HG02884 (cell line): ENCODE data around the gene D2HGDH.
"Not testable (repeated sequence)": the region's sequence is repeated elsewhere in the genome, so short reads cannot be mapped to it uniquely, and the experiment has no call there.

Experiments used
- ATAC-seq: cut with Tn5 transposase; IDR thresholded peaks from one replicate; pipeline ENCODE4 v1.9.1; 2021; ENCODE audit warnings: mild to moderate bottlenecking, moderate library complexity; ENCODE audit not compliant: unreplicated experiment

The D2HGDH gene

GRCh38 chr2:241791385-241791784, 57.0 kb downstream of the D2HGDH start:
- ATAC-seq = not testable (repeated sequence)

GRCh38 chr2:241793385-241793784, 59.0 kb downstream of the D2HGDH start:
- no peak for ATAC-seq

DNA sequence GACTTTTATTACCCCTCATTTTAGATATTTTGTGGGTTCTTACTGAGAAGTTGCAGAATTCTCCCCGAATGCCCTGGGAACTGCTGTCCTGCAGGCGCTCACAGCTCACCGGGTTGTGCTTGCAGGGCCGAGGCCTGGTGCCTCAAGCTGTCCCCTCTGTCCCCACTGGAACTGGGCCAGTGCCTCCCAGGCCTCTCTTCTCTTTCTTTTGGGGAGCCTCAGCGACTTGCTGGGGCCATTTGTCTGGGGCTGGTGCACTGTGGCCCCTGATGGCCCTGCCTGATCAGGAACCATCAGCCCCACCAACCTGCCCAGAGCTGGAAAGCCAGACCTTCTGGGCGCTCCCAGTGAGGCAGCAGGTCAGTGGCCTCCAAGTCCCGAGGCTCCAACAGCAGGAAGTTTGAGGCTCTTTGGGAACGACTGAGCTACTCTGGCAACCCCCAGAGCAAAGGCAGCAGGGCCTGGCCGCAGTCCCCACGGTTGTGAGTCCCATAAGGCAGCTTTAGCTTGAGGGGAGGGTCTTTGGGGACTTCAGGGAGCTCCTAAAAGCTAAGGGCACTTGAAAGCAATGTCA, 59.9 kb downstream of the D2HGDH start:
- no peak for ATAC-seq

DNA sequence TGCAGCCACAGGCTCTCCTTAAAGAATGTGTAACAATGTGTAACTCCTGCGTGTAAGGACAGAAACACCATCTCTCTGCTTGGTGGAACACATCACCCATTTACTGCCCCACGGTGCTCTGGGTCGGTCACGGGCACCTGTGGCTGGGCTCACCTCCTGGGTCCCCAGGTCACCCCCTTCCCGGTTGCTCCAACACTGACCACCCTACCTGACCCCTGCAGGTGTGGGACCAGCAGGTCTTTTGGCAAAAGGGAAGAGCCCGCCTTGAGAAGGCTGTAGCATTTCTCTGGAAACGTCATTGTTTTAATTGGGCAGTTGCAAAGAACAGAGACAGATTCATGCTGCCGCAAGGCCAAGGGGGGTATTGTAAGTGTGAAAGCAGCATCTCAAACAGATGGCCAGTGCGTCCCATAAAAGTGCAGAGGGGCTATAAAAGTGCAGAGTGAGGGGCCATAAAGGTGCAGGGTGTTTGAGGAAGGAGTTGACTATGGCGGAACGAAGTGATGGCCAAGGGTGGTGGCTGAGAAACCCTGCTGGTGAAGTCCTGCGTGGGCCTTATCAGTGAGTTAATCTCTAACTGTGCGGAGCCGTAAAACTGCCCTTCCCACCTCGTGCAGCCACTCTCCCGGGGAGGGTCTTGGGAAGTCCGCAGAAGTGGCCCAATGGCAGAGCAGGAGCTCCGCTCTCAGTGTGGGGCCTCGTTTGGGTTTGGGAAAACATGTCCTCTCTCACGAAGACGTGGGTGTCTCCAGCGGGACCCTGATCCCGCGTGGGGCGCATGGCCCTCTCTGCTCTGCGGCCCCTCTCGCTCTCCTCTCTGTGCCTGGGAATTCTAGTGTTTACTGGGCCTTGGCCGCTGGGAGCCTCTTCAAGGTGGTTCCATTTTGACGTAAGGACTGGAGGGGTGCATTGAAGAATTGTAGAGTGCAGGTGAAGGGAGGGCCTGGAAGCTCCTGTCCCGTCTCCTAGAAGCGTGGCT, 60.9 kb downstream of the D2HGDH start:
- ATAC-seq = no peak

DNA sequence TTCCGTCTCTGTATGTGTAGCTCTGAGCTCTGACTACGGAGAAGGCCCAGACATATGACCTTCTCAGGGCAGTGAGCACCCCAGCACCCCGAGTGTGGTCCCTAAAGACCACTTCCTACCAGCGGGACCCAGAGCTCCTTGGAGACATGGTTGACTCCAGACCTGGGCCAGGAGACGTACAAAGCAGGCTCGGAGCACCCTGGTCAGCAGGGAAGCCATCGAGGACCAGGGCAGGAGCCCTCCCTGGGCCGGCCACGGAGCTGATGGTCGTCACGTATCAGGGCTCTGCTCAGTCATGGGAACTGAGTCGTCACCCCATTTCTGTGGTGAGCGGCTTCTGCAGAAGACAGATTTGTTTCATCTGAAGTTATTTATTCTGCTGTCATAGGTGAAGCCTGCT, 61.8 kb downstream of the D2HGDH start:
- no peak for ATAC-seq

DNA sequence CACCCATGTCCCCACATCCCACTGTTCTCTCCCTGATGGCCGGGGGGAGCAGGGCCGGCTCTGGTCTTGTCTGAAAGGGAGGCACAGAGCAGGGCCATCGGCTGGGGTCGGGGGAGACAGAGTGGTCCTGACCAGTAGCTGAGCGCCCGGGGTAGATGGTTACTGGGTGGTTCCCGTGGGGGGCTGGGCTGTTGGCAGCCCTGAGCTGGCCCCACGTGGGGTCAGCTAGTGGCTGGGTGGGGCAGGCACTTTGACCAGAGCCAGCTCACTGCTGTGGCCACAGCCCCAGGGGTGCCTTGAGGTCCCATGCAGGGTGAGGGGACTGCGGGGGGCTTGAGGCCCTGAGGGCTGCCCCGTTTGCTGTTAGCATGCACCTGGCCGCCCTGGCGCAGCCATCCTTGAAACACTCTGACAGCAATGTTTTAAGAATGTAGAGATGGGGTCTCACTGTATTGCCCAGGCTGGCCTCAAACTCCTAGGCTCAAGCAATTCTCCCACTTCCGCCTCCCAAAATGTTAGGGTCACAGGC, 62.2 kb downstream of the D2HGDH start:
- no peak for ATAC-seq

- ATAC-seq = no peak
Observed at GRCh38 chr2:241797441-241798080, 63.1 kb downstream of the D2HGDH start.

DNA sequence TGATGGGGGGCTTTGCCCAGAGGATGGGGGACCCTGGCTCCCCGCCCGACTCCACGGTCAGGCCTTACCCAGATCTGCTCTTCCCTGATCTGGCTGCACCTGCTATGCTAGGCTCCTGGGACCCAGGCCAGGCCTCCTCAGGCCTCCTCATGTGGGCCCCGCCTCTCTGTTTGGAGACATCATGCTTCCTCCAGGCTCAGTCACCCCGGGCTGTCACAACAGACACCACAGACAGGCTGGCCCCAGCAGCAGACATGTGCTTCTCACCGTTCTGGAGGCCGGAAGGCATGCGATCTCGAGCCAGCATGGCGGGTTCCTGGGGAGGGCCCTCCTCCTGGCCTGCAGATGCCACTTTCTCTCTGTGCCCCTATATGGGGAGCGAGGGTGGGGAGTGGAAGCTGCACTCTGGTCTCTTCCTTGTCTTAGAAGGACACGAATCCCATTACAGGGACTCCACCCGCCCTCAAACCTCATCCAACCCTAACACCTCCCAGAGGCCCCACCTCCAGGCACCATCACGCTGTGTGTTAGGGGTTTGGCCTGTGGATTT, 63.7 kb downstream of the D2HGDH start:
- no peak for ATAC-seq

DNA sequence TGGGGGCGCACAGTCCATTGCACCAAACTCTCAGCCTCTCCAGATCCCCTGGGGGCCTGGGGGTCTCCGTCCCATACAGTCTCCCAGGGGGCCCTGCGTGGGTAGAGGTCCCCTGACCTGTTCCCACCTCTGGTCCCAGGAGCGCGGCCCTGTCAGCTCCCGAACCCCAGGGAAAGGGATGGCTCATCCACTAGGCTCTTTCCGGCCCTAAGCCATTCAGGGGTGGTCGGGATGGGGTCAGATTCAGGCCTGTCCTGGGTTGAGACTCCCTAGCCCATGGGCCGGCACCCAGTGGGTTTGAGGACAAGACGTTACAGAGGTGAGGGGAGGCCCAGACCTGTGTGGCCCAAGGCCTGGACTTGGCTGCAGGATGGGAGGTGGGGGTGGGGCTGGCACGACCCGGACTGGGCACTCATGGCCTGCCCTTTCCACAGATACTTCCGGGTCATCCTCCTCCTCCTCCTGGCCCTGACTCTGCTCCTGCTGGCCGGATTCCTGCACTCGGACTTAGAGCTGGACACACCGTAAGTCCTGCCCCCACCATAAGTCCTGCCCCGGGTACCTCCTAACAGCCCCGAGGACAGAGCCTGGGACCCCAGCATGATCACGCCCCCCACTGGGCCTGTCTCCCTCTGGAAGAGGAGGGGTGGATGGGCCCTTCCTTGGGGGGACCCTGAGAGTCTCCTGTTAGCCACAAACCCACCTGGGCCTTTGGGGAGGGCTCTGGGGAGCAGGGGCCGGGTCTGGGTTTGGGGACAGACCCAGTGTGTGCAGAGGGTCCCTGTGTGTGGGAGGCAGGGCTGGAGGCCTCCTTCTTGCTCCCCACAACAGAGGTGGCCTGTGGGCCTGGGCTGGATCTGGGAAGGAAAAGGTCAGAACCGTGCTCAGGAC, 64.4 kb downstream of the D2HGDH start:
- no peak for ATAC-seq

- ATAC-seq = no peak
Observed at GRCh38 chr2:241799522-241800197, 65.2 kb downstream of the D2HGDH start.

DNA sequence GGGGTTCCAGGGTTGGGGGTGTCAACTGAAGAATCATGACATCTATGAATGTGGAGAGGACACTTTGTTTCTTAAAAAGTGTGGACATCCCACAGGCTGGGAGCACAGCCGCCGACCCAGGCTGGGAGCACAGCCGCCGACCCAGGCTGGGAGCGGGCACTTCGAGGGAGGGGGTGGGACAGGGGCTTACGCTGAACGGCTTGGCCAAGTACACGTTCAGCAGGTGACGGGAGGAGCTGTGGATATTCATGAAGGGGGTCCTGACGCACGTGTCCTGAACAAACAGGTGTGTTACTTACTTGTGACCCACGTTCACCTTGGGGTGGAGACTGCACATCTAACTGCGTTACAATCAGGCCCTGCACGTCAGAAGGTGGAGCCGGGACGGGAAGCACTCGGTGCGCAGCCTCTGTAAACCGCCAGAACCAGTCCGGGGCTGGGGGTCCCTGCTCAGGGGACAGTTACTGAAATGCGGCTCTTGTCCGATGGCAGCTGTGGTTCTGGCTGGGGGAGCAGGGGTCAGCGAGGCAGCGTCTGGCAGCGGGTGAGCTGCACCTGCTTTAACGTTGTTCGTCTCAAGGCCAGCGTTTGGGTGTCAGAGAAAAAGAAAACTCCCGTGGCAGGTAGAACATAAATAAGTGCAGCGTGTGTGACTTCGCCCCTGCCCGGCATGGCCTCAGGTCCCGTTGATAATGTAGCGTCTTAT, 65.9 kb downstream of the D2HGDH start:
- ATAC-seq = not testable (repeated sequence)

GRCh38 chr2:241801611-241802420, 67.4 kb downstream of the D2HGDH start:
- no peak for ATAC-seq

GRCh38 chr2:241802421-241803318, 68.2 kb downstream of the D2HGDH start:
- ATAC-seq = no peak

DNA sequence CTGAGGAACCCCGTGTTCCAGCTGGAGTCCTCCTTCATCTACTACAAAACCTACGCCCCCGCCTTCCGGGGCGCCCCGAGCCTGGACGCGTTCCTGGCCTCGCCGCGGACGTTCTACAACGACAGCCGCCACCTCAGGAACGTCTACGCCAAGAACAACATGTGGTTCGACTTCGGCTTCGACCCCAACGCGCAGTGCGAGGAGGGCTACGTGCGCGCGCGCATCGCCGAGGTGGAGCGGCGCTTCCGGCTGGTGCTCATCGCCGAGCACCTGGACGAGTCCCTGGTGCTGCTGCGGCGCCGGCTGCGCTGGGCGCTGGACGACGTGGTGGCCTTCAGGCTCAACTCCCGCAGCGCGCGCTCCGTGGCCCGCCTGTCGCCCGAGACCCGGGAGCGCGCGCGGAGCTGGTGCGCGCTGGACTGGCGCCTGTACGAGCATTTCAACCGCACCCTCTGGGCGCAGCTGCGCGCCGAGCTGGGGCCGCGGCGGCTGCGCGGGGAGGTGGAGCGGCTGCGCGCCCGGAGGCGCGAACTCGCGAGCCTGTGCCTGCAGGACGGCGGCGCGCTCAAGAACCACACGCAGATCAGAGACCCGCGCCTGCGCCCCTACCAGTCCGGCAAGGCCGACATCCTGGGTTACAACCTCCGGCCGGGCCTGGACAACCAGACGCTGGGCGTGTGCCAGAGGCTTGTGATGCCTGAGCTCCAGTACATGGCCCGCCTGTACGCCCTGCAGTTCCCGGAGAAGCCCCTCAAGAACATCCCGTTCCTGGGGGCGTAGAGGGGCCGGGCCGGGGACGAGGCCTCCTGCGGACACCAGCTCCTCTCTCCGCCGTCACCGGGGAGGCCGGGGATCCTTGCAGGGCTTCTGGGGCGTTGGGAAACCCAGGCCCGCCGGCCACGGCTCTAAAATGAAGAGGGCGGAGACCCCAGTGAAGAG, 69.2 kb downstream of the D2HGDH start:
- ATAC-seq = no peak

GRCh38 chr2:241804326-241805229, 70.1 kb downstream of the D2HGDH start:
- ATAC-seq = no peak
